ENCODE measurements around the gene SDK1.

DNA sequence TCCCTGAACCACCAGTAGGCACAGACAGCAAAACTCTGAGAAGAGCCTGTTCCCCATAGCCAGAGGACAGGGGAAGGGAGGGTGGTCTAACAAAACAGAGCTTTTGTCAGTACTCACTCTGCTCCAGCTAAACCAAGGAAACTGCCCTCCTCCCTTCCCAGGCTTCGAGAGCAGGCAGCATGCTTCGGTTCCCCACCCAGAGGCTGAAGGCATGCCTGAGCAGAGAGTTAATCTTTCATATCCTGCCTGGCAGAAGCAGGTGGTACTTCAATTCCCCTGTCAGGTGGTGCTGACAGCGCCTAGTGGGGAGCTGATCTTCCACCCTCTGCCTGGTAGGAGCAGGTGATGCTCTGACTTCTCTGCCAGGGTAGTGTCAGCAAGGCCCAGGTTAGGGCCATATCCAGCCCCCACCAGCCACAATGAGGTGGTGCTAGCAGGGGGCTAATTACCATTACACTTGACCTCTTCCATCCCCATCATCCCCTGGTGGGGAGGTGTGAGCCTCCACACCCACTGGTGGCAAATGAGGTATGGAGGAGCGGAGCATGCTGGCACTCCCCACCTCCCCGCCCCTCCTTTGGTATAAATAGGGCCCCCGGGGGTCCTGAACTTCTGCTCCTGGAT, 35.1 kb downstream of the SDK1 start:
- TF ChIP-seq ZNF121 (tag by site-specific recombination; IDR thresholded peaks at IDR 0.05), result no peak
- TF ChIP-seq, protein P1, sequence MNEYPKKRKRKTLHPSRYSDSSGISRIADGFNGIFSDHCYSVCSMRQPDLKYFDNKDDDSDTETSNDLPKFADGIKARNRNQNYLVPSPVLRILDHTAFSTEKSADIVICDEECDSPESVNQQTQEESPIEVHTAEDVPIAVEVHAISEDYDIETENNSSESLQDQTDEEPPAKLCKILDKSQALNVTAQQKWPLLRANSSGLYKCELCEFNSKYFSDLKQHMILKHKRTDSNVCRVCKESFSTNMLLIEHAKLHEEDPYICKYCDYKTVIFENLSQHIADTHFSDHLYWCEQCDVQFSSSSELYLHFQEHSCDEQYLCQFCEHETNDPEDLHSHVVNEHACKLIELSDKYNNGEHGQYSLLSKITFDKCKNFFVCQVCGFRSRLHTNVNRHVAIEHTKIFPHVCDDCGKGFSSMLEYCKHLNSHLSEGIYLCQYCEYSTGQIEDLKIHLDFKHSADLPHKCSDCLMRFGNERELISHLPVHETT (tag by site-specific recombination; IDR thresholded peaks at IDR 0.05), result no peak

All from HEK293 (cell line).